Skeletal muscle satellite cell (primary cell): ENCODE measurements around the gene SLC6A13.
A peak's percentile ranks its signal among the peaks of the same experiment; 100 is the strongest.

ENCODE experiments used
- H3K27me3 ChIP-seq: 2 replicates; pipeline ENCODE4 v1.7.0; 2013; ENCODE audit warnings: low read length; ENCODE audit not compliant: control insufficient read depth, insufficient read depth
- H3K36me3 ChIP-seq: 2 replicates; pipeline ENCODE4 v1.7.0; 2013; ENCODE audit warnings: mild to moderate bottlenecking, control low read depth, low read length; ENCODE audit not compliant: insufficient read depth
- H3K4me1 ChIP-seq: 2 replicates; pipeline ENCODE4 v1.7.0; 2013; ENCODE audit warnings: low read length; ENCODE audit not compliant: control insufficient read depth, insufficient read depth
- H3K4me2 ChIP-seq: 2 replicates; pipeline ENCODE4 v1.7.0; 2013; ENCODE audit warnings: mild to moderate bottlenecking, low read length
- H3K4me3 ChIP-seq: 2 replicates; pipeline ENCODE4 v1.7.0; 2013; ENCODE audit warnings: low read length
- H3K9ac ChIP-seq: 2 replicates; pipeline ENCODE4 v1.7.0; 2013; ENCODE audit warnings: mild to moderate bottlenecking, low read depth, low read length, moderate library complexity
- H3K9me3 ChIP-seq: replicated peaks from 2 replicates; pipeline ENCODE4 v1.7.0; 2013; ENCODE audit warnings: mild to moderate bottlenecking, control low read depth, low read length

The SLC6A13 gene

GRCh38 chr12:203462-204260 lies 59.0 kb downstream of the SLC6A13 start:
- no peaks in the 10 kb centered on the region for H3K36me3 ChIP-seq
- H3K4me3 ChIP-seq = peak overlapping the region; percentile 52
- H3K4me2 ChIP-seq = peak overlapping the region; percentile 61
- H3K4me1 ChIP-seq = no peaks in the 10 kb centered on the region
- H3K27me3 ChIP-seq = peaks cover 87% of the 10 kb centered on the region
- H3K9ac ChIP-seq = no peak overlapping the region
- no peaks in the 10 kb centered on the region for H3K9me3 ChIP-seq

- H3K27me3 ChIP-seq = peaks cover 85% of the 10 kb centered on the region
- H3K4me3 ChIP-seq = peak overlapping the region; percentile 52
- no peaks in the 10 kb centered on the region for H3K4me1 ChIP-seq
- no peak overlapping the region for H3K9ac ChIP-seq
- peak overlapping the region; percentile 61 for H3K4me2 ChIP-seq
- no peaks in the 10 kb centered on the region for H3K9me3 ChIP-seq
- H3K36me3 ChIP-seq = no peaks in the 10 kb centered on the region
Observed at GRCh38 chr12:203074-203461, 59.6 kb downstream of the SLC6A13 start.

- no peak overlapping the region for H3K9ac ChIP-seq
- H3K9me3 ChIP-seq = no peaks in the 10 kb centered on the region
- H3K4me1 ChIP-seq = no peaks in the 10 kb centered on the region
- no peak overlapping the region for H3K4me3 ChIP-seq
- peaks cover 82% of the 10 kb centered on the region for H3K27me3 ChIP-seq
- H3K4me2 ChIP-seq = no peak overlapping the region
- H3K36me3 ChIP-seq = no peaks in the 10 kb centered on the region
Observed at GRCh38 chr12:202081-202731, 60.4 kb downstream of the SLC6A13 start.

GRCh38 chr12:201361-201760 lies 61.3 kb downstream of the SLC6A13 start:
- Histone ChIP-seq H3K9ac (no peak overlapping the region), H3K4me1 (no peaks in the 10 kb centered on the region), H3K27me3 (peaks cover 74% of the 10 kb centered on the region), H3K4me2 (no peak overlapping the region), H3K36me3 (no peaks in the 10 kb centered on the region), H3K4me3 (no peak overlapping the region), H3K9me3 (no peaks in the 10 kb centered on the region)

GRCh38 chr12:198705-199104 lies 63.9 kb downstream of the SLC6A13 start:
- Histone ChIP-seq H3K36me3 (no peaks in the 10 kb centered on the region), H3K4me2 (no peak overlapping the region), H3K9me3 (no peaks in the 10 kb centered on the region), H3K4me3 (no peak overlapping the region), H3K27me3 (peaks cover 64% of the 10 kb centered on the region), H3K9ac (no peak overlapping the region), H3K4me1 (no peaks in the 10 kb centered on the region)

- no peak overlapping the region for H3K9ac ChIP-seq
- H3K4me1 ChIP-seq = no peaks in the 10 kb centered on the region
- no peak overlapping the region for H3K4me3 ChIP-seq
- H3K36me3 ChIP-seq = no peaks in the 10 kb centered on the region
- H3K4me2 ChIP-seq = no peak overlapping the region
- H3K27me3 ChIP-seq = peaks cover 64% of the 10 kb centered on the region
- no peaks in the 10 kb centered on the region for H3K9me3 ChIP-seq
Observed at GRCh38 chr12:197911-198695, 64.5 kb downstream of the SLC6A13 start.

- Histone ChIP-seq H3K4me3 (no peak overlapping the region), H3K9ac (no peak overlapping the region), H3K36me3 (no peaks in the 10 kb centered on the region), H3K4me1 (no peaks in the 10 kb centered on the region), H3K27me3 (peaks cover 63% of the 10 kb centered on the region), H3K9me3 (no peaks in the 10 kb centered on the region), H3K4me2 (no peak overlapping the region)
Observed at GRCh38 chr12:197347-197746, 65.3 kb downstream of the SLC6A13 start.

- no peaks in the 10 kb centered on the region for H3K9me3 ChIP-seq
- no peak overlapping the region for H3K4me3 ChIP-seq
- H3K9ac ChIP-seq = no peak overlapping the region
- no peaks in the 10 kb centered on the region for H3K4me1 ChIP-seq
- no peaks in the 10 kb centered on the region for H3K36me3 ChIP-seq
- no peak overlapping the region for H3K4me2 ChIP-seq
- peaks cover 63% of the 10 kb centered on the region for H3K27me3 ChIP-seq
Observed at GRCh38 chr12:196436-196835, 66.2 kb downstream of the SLC6A13 start.

GRCh38 chr12:195951-196350 lies 66.7 kb downstream of the SLC6A13 start:
- no peaks in the 10 kb centered on the region for H3K9me3 ChIP-seq
- H3K36me3 ChIP-seq = no peaks in the 10 kb centered on the region
- no peak overlapping the region for H3K4me2 ChIP-seq
- H3K4me1 ChIP-seq = no peaks in the 10 kb centered on the region
- no peak overlapping the region for H3K4me3 ChIP-seq
- peaks cover 62% of the 10 kb centered on the region for H3K27me3 ChIP-seq
- H3K9ac ChIP-seq = no peak overlapping the region

- Histone ChIP-seq H3K4me3 (no peak overlapping the region), H3K9ac (no peak overlapping the region), H3K4me2 (no peak overlapping the region), H3K4me1 (no peaks in the 10 kb centered on the region), H3K27me3 (peaks cover 62% of the 10 kb centered on the region), H3K9me3 (no peaks in the 10 kb centered on the region), H3K36me3 (no peaks in the 10 kb centered on the region)
Observed at GRCh38 chr12:195156-195555, 67.5 kb downstream of the SLC6A13 start.

GRCh38 chr12:194276-194675 lies 68.4 kb downstream of the SLC6A13 start:
- no peak overlapping the region for H3K4me3 ChIP-seq
- H3K4me2 ChIP-seq = no peak overlapping the region
- no peak overlapping the region for H3K9ac ChIP-seq
- H3K9me3 ChIP-seq = no peaks in the 10 kb centered on the region
- H3K4me1 ChIP-seq = peaks cover 1% of the 10 kb centered on the region
- peaks cover 66% of the 10 kb centered on the region for H3K27me3 ChIP-seq
- no peaks in the 10 kb centered on the region for H3K36me3 ChIP-seq
